ENCODE results near the gene SLC25A45.

Gene SLC25A45, protein sequence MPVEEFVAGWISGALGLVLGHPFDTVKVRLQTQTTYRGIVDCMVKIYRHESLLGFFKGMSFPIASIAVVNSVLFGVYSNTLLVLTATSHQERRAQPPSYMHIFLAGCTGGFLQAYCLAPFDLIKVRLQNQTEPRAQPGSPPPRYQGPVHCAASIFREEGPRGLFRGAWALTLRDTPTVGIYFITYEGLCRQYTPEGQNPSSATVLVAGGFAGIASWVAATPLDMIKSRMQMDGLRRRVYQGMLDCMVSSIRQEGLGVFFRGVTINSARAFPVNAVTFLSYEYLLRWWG

DNA sequence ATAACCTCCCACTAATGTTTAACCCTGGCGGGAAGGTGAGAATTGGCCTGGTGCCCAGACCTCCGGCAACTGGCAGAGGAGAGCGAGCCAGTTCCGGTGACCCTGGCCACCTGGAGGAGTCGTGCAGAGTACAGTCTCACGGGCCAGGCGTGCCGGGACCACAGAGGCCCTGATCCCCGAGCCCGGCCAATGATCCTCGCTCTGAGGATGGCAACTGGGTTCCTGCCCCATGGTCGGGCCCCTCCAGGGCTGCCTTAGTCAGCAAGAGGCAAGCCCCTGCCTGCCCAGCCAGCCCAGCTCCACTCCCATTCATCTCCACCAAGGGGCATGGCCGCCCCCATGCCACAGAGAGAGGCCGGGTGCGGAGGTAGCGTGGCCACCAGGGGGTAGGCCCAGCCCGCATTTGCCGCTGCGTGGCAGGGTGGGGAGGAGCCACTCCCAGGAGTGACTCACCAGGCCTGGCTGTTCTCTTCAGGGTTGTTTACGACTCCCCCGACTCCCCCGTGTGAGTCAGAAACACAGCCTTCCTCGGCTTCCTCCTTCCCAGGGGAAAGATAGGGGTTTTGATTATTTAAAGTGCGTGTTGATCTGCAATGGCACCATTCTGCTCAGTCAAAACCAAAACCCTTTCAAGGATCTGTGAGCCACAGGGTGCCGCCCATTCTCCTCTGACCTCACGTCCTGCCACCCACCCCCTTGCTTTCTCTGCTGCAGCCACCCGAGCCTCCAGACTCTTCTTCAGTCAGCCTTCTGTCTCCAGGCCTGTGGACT, at the start of gene SLC25A45:
Gene SLC25A45, minus strand, starts transcription at position 614 of the 771 bp plus-strand sequence. CDS start 695 bp downstream, outside the sequence.
- no peaks in the 10 kb centered on the region for H3K36me3 ChIP-seq (ENCODE audit: control insufficient read depth, insufficient read depth, low read length)
- H3K4me3 ChIP-seq (ENCODE audit: low read depth, low read length) = peak within 1 kb of the TSS; percentile 60
- H3K9ac ChIP-seq = peak within 1 kb of the TSS; percentile 61
- peak within 1 kb of the TSS; percentile 98 for H3K27ac ChIP-seq
- H3K4me1 ChIP-seq = peaks cover 9% of the 10 kb centered on the region
- H3K79me2 ChIP-seq = peaks cover 2% of the 10 kb centered on the region
- no peaks in the 10 kb centered on the region for H3K9me3 ChIP-seq (ENCODE audit: control insufficient read depth, low read length)
- H3K27me3 ChIP-seq (ENCODE audit: control insufficient read depth, insufficient read depth, low read length) = no peaks in the 10 kb centered on the region
- peak within 1 kb of the TSS; percentile 85 for H2AFZ ChIP-seq
- TF ChIP-seq, protein P1, sequence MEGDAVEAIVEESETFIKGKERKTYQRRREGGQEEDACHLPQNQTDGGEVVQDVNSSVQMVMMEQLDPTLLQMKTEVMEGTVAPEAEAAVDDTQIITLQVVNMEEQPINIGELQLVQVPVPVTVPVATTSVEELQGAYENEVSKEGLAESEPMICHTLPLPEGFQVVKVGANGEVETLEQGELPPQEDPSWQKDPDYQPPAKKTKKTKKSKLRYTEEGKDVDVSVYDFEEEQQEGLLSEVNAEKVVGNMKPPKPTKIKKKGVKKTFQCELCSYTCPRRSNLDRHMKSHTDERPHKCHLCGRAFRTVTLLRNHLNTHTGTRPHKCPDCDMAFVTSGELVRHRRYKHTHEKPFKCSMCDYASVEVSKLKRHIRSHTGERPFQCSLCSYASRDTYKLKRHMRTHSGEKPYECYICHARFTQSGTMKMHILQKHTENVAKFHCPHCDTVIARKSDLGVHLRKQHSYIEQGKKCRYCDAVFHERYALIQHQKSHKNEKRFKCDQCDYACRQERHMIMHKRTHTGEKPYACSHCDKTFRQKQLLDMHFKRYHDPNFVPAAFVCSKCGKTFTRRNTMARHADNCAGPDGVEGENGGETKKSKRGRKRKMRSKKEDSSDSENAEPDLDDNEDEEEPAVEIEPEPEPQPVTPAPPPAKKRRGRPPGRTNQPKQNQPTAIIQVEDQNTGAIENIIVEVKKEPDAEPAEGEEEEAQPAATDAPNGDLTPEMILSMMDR (IDR thresholded peaks at IDR 0.05) = peak; percentile 61
- H3K4me2 ChIP-seq (ENCODE audit: low read length) = peak within 1 kb of the TSS; percentile 78

DNA sequence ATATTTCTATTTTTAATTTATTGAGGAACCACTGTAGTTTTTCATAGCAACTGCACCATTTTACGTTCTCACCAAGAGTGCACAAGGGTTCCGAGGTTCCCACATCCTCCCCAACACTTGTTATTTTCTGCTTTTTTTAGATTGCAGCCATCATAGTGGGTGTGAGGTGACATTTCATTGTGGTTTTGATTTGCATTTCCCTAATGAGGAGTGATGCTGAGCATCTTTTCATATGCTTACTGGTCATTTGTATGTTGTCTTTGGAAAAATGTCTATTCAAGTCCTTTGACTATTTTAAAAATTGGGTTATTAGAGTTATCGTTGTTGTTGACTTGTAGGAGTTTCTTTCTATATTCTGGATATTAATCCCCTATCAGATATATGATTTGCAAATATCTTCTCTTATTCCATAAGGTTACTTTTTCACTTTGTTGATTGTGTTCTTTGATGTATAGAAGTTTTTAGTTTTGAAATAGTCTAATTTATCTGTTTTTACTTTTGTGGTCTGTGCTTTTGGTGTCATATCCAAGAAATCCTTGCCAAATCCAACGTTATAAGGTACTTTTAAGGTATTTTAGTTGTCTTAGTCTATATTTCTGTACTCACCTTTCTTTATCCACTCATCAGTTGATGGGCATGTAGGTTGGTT, 49.1 kb upstream of the SLC25A45 start:
- Histone ChIP-seq H3K9me3 (ENCODE audit: control insufficient read depth, low read length) (no peaks in the 10 kb centered on the region), H3K79me2 (peaks cover 62% of the 10 kb centered on the region), H3K36me3 (ENCODE audit: control insufficient read depth, insufficient read depth, low read length) (peaks cover 3% of the 10 kb centered on the region), H3K4me3 (ENCODE audit: low read depth, low read length) (peak overlapping the region; percentile 93), H3K4me1 (peaks cover 22% of the 10 kb centered on the region), H3K4me2 (ENCODE audit: low read length) (peak overlapping the region; percentile 33), H3K27me3 (ENCODE audit: control insufficient read depth, insufficient read depth, low read length) (no peaks in the 10 kb centered on the region), H3K27ac (peak overlapping the region; percentile 100), H3K9ac (no peak overlapping the region), H2AFZ (no peak overlapping the region)
- TF ChIP-seq, protein P1 (IDR thresholded peaks at IDR 0.05) = no peak

DNA sequence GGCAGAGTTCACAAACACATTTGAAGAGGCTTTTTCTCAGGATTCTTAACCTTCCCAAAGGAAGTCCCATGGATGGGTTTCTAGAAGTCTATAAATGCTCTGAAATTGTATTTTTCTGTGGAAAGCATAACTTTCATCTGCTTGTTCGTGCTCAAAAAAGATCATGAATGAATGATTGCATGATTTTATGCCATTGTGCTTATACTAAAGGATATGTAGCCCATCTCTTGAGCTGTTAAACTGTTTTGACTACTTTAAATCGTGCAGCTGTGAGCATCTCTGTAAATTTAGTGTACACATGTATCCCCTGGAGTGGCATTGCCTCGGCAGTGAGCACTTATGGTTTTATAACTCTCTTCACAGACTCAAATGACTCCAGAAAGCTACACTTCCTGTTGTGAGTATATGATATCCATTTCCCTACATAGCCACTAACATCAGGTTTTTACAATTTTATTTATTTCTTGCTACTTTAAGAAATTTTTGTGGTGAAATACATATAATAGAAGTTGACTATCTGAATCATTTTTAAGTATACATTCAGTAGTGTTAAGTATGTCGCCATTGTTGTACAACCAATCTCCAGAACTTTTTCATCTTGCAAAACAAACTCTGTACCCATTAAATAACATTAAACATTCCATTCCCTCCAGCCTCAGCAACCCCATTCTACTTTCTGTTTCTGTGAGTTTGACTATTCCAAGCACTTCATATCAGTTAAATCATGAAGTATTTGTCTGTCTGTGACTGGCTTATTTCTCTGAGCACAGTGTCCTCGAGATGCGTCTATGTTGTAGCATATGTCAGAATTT, 48.2 kb upstream of the SLC25A45 start:
- H3K9ac ChIP-seq = no peak overlapping the region
- TF ChIP-seq, protein P1 (IDR thresholded peaks at IDR 0.05) = no peak
- H3K9me3 ChIP-seq (ENCODE audit: control insufficient read depth, low read length) = no peaks in the 10 kb centered on the region
- H3K36me3 ChIP-seq (ENCODE audit: control insufficient read depth, insufficient read depth, low read length) = peaks cover 10% of the 10 kb centered on the region
- H3K27me3 ChIP-seq (ENCODE audit: control insufficient read depth, insufficient read depth, low read length) = no peaks in the 10 kb centered on the region
- H3K27ac ChIP-seq = peak overlapping the region; percentile 100
- no peak overlapping the region for H2AFZ ChIP-seq
- peak overlapping the region; percentile 93 for H3K4me3 ChIP-seq (ENCODE audit: low read depth, low read length)
- H3K4me1 ChIP-seq = peaks cover 17% of the 10 kb centered on the region
- peaks cover 62% of the 10 kb centered on the region for H3K79me2 ChIP-seq
- peak overlapping the region; percentile 80 for H3K4me2 ChIP-seq (ENCODE audit: low read length)

DNA sequence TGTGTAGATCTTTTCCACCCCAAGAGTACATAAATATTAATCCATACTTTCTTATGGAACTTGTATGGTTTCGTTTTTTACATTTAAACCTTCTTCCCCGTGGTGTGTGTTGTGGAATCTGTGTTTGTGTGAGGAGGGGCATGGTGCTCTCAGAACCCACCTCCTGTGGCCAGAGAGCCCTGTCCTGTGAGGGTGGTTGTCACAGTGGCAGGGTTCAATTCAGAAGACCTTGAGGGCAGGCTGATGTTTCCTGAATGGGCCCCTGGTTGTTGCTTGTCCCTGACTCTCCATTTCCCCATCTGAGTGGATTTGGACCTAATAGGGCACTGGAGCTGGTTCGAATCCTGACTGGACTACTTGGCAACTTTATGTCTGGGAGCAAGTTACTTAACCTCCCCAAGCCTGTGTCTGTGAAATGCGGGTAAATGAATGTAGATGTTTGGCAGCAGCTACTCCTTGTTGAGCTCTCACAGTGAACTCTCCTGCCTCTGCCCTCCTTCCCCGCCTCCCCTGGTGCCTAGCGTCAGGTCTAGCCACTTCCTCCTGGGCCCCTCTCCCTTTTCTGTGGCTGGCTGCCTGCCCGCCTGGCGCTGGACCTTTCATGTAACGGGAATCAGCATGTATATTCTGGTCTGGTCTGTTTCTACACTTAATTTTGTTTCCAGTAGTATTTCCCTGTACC, 47.4 kb upstream of the SLC25A45 start:
- H3K36me3 ChIP-seq (ENCODE audit: control insufficient read depth, insufficient read depth, low read length) = peaks cover 17% of the 10 kb centered on the region

More for the DNA sequence above, 47.4 kb upstream of the SLC25A45 start:
- Histone ChIP-seq H2AFZ (no peak overlapping the region), H3K4me3 (ENCODE audit: low read depth, low read length) (peak overlapping the region; percentile 93), H3K27me3 (ENCODE audit: control insufficient read depth, insufficient read depth, low read length) (no peaks in the 10 kb centered on the region), H3K9ac (peak overlapping the region; percentile 20), H3K4me2 (ENCODE audit: low read length) (peak overlapping the region; percentile 80), H3K4me1 (peaks cover 15% of the 10 kb centered on the region), H3K9me3 (ENCODE audit: control insufficient read depth, low read length) (no peaks in the 10 kb centered on the region), H3K27ac (peak overlapping the region; percentile 100), H3K79me2 (peaks cover 64% of the 10 kb centered on the region)
- TF ChIP-seq, protein P1 (IDR thresholded peaks at IDR 0.05) = no peak
